Sigmoid colon (tissue), 4 donors: ENCODE data around the gene DNER.

Experiments
- EP300 ChIP-seq, 4 donors: sonication (generic); formaldehyde crosslinking; IDR thresholded peaks; one replicate each; pipeline ENCODE4 v1.6.1; 2017; ENCODE audit warnings: antibody characterized with exemption in 4 of 4
- POLR2A ChIP-seq, 2 donors: fragments of 450-650 bp; IDR thresholded peaks; one replicate each; pipeline ENCODE4 v1.6.1; 2016; ENCODE audit warnings: antibody characterized with exemption in 2 of 2, mild to moderate bottlenecking in 2 of 2, moderate library complexity in 2 of 2
- POLR2AphosphoS5 ChIP-seq, 4 donors: sonication (generic); formaldehyde crosslinking; IDR thresholded peaks; one replicate each; pipeline ENCODE4 v1.6.1; 2017; ENCODE audit warnings: antibody characterized with exemption in 4 of 4
- TF ChIP-seq, protein P1 (sequence below), 4 experiments: fragments of 450-650 bp in 3 of 4; fragments of 200-600 bp in 1 of 4; IDR thresholded peaks; one replicate each; pipeline ENCODE4 v1.5.1; 2016 to 2019; ENCODE audit warnings: antibody characterized with exemption in 4 of 4, mild to moderate bottlenecking in 3 of 4, moderate library complexity in 2 of 4

DNA sequence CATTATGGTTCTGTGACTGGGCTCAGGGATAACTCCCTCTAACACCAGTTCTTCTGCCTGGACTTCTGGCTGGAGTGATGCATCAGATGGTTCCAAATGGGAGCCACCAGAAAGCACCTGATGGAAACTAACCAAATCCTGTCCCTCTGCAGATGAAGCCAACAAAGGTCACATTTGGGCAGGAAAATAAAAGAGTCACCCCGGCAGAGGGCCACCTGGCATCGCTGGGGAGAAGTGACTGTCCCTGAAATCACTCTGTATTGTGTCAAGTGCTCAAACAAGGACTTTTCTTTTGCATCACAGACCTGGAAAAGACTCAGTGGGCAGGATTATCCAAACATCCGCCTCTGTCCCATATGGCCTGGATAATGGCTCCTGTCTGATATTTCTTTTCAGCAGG, 47.5 kb downstream of the DNER start:
- TF ChIP-seq, protein P1, sequence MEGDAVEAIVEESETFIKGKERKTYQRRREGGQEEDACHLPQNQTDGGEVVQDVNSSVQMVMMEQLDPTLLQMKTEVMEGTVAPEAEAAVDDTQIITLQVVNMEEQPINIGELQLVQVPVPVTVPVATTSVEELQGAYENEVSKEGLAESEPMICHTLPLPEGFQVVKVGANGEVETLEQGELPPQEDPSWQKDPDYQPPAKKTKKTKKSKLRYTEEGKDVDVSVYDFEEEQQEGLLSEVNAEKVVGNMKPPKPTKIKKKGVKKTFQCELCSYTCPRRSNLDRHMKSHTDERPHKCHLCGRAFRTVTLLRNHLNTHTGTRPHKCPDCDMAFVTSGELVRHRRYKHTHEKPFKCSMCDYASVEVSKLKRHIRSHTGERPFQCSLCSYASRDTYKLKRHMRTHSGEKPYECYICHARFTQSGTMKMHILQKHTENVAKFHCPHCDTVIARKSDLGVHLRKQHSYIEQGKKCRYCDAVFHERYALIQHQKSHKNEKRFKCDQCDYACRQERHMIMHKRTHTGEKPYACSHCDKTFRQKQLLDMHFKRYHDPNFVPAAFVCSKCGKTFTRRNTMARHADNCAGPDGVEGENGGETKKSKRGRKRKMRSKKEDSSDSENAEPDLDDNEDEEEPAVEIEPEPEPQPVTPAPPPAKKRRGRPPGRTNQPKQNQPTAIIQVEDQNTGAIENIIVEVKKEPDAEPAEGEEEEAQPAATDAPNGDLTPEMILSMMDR (IDR thresholded peaks at IDR 0.05), result no peak
- TF ChIP-seq EP300 (IDR thresholded peaks at IDR 0.05), result no peak
- no peak for TF ChIP-seq POLR2A (IDR thresholded peaks at IDR 0.05)
- no peak for TF ChIP-seq POLR2AphosphoS5 (IDR thresholded peaks at IDR 0.05)
